Esophagus (tissue), 2 donors: ENCODE measurements around the gene PLEKHF1. TPM values are rescaled to one million over a fixed set of nuclear protein-coding genes. Genes with fewer than 3 reads are reported as not detected.
"Not testable (repeated sequence)": the region's sequence is repeated elsewhere in the genome, so short reads cannot be mapped to it uniquely, and the experiment has no call there.

ENCODE experiments used
- H3K27ac ChIP-seq, 2 donors: one replicate each; pipeline ENCODE4 v1.5.1; 2013; ENCODE audit warnings: low read depth in 2 of 2, mild to moderate bottlenecking in 2 of 2, inconsistent platforms in 1 of 2, low read length in 1 of 2, moderate library complexity in 1 of 2
- H3K27me3 ChIP-seq, 2 donors: one replicate each; pipeline ENCODE4 v1.6.1; 2013; ENCODE audit warnings: low read length in 2 of 2, control low read depth in 1 of 2, mild to moderate bottlenecking in 1 of 2; ENCODE audit not compliant: insufficient read depth in 2 of 2, control insufficient read depth in 1 of 2
- H3K36me3 ChIP-seq, 2 donors: one replicate each; pipeline ENCODE4 v1.6.1; 2013; ENCODE audit warnings: low read length in 1 of 2; ENCODE audit not compliant: control insufficient read depth in 2 of 2, insufficient read depth in 2 of 2
- H3K4me1 ChIP-seq, 2 donors: one replicate each; pipeline ENCODE4 v1.6.1; 2013; ENCODE audit warnings: low read length in 1 of 2; ENCODE audit not compliant: control insufficient read depth in 2 of 2, insufficient read depth in 2 of 2
- H3K4me3 ChIP-seq, 2 donors: one replicate each; pipeline ENCODE4 v1.5.1; 2013; ENCODE audit warnings: low read length in 2 of 2, mild to moderate bottlenecking in 2 of 2, low read depth in 1 of 2, moderate library complexity in 1 of 2
- H3K9me3 ChIP-seq, 2 donors: one replicate each; pipeline ENCODE4 v1.6.1; 2013; ENCODE audit warnings: mild to moderate bottlenecking in 2 of 2, low read depth in 1 of 2, low read length in 1 of 2, moderate library complexity in 1 of 2; ENCODE audit not compliant: control insufficient read depth in 2 of 2, insufficient read depth in 1 of 2
- WGBS, 2 donors: extraction: QIAGEN DNeasy Blood & Tissue Kit; methylation state at CpG; one replicate each; pipeline ENCODE4 v1.1.7; 2013; 5-methylcytosine and 5-hydroxymethylcytosine counted together
- polyA plus RNA-seq, 2 donors: library from polyadenylated mRNA; stranded (reverse); fragments of 200-250 nt; gene quantifications; one replicate each; pipeline ENCODE4 v1.2.3, GENCODE V29; 2013
- donor health status: healthy with polysubstance abuse.
- donor health status: Bipolar disorder and iron deficiency.

The PLEKHF1 gene
- polyA plus RNA-seq, 2 donors = 15.1 to 33.6 TPM

GRCh38 chr19:29623726-29624488, 41.4 kb upstream of the PLEKHF1 start:
- WGBS, 2 donors = 69 to 74% methylated on average over 18 of the region's 18 CpGs
- no peaks in the 10 kb centered on the region for H3K27me3 ChIP-seq
- no peaks in the 10 kb centered on the region for H3K9me3 ChIP-seq
- no peaks in the 10 kb centered on the region for H3K36me3 ChIP-seq
- no peak overlapping the region for H3K4me3 ChIP-seq
- H3K27ac ChIP-seq = no peak overlapping the region
- peaks cover 0 to 3% of the 10 kb centered on the region in 2 donors for H3K4me1 ChIP-seq

- Histone ChIP-seq H3K4me3 (no peak overlapping the region), H3K36me3 (no peaks in the 10 kb centered on the region), H3K27me3 (no peaks in the 10 kb centered on the region), H3K4me1 (peaks cover 0 to 3% of the 10 kb centered on the region in 2 donors), H3K9me3 (no peaks in the 10 kb centered on the region), H3K27ac (no peak overlapping the region)
- 57 to 69% methylated on average over 6 of the region's 6 CpGs for WGBS, 2 donors
These were observed 40.6 kb upstream of the PLEKHF1 start for GRCh38 chr19:29624489-29625185.

GRCh38 chr19:29625186-29625651, 40.0 kb upstream of the PLEKHF1 start:
- Histone ChIP-seq H3K4me1 (peaks cover under 1 to 3% of the 10 kb centered on the region in 2 donors), H3K36me3 (no peaks in the 10 kb centered on the region), H3K9me3 (no peaks in the 10 kb centered on the region), H3K4me3 (no peak overlapping the region), H3K27ac (no peak overlapping the region), H3K27me3 (no peaks in the 10 kb centered on the region)
- 70 to 84% methylated on average over 9 of the region's 9 CpGs for WGBS, 2 donors

- Histone ChIP-seq H3K4me3 (no peak overlapping the region), H3K27ac (no peak overlapping the region), H3K4me1 (peaks cover 2 to 3% of the 10 kb centered on the region in 2 donors), H3K9me3 (no peaks in the 10 kb centered on the region), H3K27me3 (no peaks in the 10 kb centered on the region), H3K36me3 (no peaks in the 10 kb centered on the region)
- 95 to 98% methylated on average over 7 of the region's 7 CpGs for WGBS, 2 donors
These were observed 38.9 kb upstream of the PLEKHF1 start for GRCh38 chr19:29626386-29626785.

- not testable (repeated sequence) for H3K36me3 ChIP-seq, H3K9me3 ChIP-seq, H3K4me1 ChIP-seq, H3K4me3 ChIP-seq, H3K27me3 ChIP-seq, H3K27ac ChIP-seq
- 70 to 75% methylated on average over 9 of the region's 9 CpGs for WGBS, 2 donors
These were observed 38.4 kb upstream of the PLEKHF1 start for GRCh38 chr19:29626832-29627231.

- Histone ChIP-seq H3K9me3 (no peaks in the 10 kb centered on the region), H3K4me1 (peaks cover 2 to 3% of the 10 kb centered on the region in 2 donors), H3K27ac (no peak overlapping the region), H3K27me3 (no peaks in the 10 kb centered on the region), H3K4me3 (no peak overlapping the region), H3K36me3 (no peaks in the 10 kb centered on the region)
- 94% methylated on average over 16 of the region's 16 CpGs for WGBS, 2 donors
These were observed 36.4 kb upstream of the PLEKHF1 start for GRCh38 chr19:29628661-29629385.

- peaks cover 0 to 2% of the 10 kb centered on the region in 2 donors for H3K4me1 ChIP-seq
- H3K9me3 ChIP-seq = no peaks in the 10 kb centered on the region
- no peak overlapping the region for H3K27ac ChIP-seq
- 67 to 80% methylated on average over 5 of the region's 5 CpGs for WGBS, 2 donors
- no peaks in the 10 kb centered on the region for H3K36me3 ChIP-seq
- H3K27me3 ChIP-seq = no peaks in the 10 kb centered on the region
- no peak overlapping the region for H3K4me3 ChIP-seq
These were observed 35.3 kb upstream of the PLEKHF1 start for GRCh38 chr19:29629836-29630534.

GRCh38 chr19:29630655-29631054, 34.6 kb upstream of the PLEKHF1 start:
- WGBS, 2 donors = 59 to 71% methylated on average over 2 of the region's 2 CpGs
- Histone ChIP-seq H3K27ac (no peak overlapping the region), H3K36me3 (no peaks in the 10 kb centered on the region), H3K4me3 (no peak overlapping the region), H3K27me3 (no peaks in the 10 kb centered on the region), H3K9me3 (no peaks in the 10 kb centered on the region), H3K4me1 (peaks cover 0 to 2% of the 10 kb centered on the region in 2 donors)

- Histone ChIP-seq H3K27me3 (no peaks in the 10 kb centered on the region), H3K4me1 (peaks cover 0 to 2% of the 10 kb centered on the region in 2 donors), H3K9me3 (no peaks in the 10 kb centered on the region), H3K27ac (no peak overlapping the region), H3K36me3 (no peaks in the 10 kb centered on the region), H3K4me3 (no peak overlapping the region)
- 91 to 96% methylated on average over 3 of the region's 3 CpGs for WGBS, 2 donors
These were observed 33.8 kb upstream of the PLEKHF1 start for GRCh38 chr19:29631450-29631849.
